Choroid plexus epithelial cell (primary cell): ENCODE data around the gene EEIG1.

Experiments used
- DNase-seq: peaks from one replicate; pipeline ENCODE4 v3.0.0-alpha.2; 2010; ENCODE audit warnings: low read depth
- H3K4me3 ChIP-seq: 2 replicates; pipeline ENCODE4 v1.5.1; 2011; ENCODE audit warnings: low read depth, mild to moderate bottlenecking, control low read depth, low read length, moderate library complexity
- CTCF ChIP-seq: conservative IDR thresholded peaks from 2 replicates; pipeline ENCODE4 v1.5.1; 2011; ENCODE audit warnings: low read depth, mild to moderate bottlenecking, control low read depth, inconsistent platforms, low read length, moderate library complexity

The EEIG1 gene

GRCh38 chr9:128001151-128001778, 20.5 kb upstream of the EEIG1 start:
- no peak overlapping the region for H3K4me3 ChIP-seq
- no peak for TF ChIP-seq CTCF
- DNase-seq = no peak

- no peak for DNase-seq
- TF ChIP-seq CTCF = no peak
- no peak overlapping the region for H3K4me3 ChIP-seq
These were observed 18.7 kb upstream of the EEIG1 start for GRCh38 chr9:127999461-127999860.

GRCh38 chr9:127993721-127994120, 12.9 kb upstream of the EEIG1 start:
- no peak for DNase-seq
- TF ChIP-seq CTCF = no peak
- no peak overlapping the region for H3K4me3 ChIP-seq

GRCh38 chr9:127991757-127992274, 11.0 kb upstream of the EEIG1 start:
- no peak for TF ChIP-seq CTCF
- no peak overlapping the region for H3K4me3 ChIP-seq
- DNase-seq = no peak

GRCh38 chr9:127991017-127991756, 10.4 kb upstream of the EEIG1 start:
- no peak for DNase-seq
- H3K4me3 ChIP-seq = no peak overlapping the region
- TF ChIP-seq CTCF = no peak

- no peak for DNase-seq
- no peak for TF ChIP-seq CTCF
- no peak overlapping the region for H3K4me3 ChIP-seq
These were observed 9.8 kb upstream of the EEIG1 start for GRCh38 chr9:127990554-127990953.
